SHP77 (cell line): ENCODE measurements around the gene PPIL6.
A peak's percentile ranks its signal among the peaks of the same experiment; 100 is the strongest.
"Not testable (repeated sequence)": the region's sequence is repeated elsewhere in the genome, so short reads cannot be mapped to it uniquely, and the experiment has no call there.

ENCODE experiments used
- DNase-seq, 2 experiments: peaks; one replicate each; lab custom pipeline; 2025; lab: John Stamatoyannopoulos, UW

The PPIL6 gene

DNA sequence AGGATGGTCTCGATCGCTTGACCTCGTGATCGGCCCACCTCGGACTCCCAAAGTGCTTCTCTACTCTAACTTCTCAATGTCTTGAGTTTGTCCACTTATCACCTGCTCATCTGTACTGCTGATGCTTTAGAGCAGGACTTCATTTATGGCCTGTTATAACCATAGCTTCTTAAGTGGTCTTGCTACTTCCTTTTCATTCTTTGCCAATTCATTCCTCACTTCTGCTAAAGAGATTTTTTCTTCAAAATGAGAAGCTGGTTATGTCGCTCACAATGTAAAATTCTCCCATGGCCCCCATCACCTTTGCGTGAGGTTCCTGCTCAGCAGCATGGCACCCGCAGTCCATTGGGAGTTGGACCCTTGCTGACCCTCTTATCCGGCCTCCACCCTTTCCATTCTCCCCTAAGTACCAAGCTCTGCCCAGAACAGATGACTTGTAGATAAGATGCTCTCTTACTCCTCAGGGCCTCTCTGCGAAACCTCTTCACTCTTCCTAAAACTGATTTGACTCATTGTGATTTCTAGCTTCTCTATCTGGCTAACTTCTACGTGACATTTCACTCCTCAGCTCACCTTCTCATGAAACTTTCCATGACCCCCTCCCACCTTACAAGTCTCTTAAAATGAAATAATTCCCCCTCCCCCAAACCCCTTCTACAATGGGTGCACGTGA is 44.2 kb downstream of the PPIL6 start:
- DNase-seq = no peak

GRCh38 chr6:109393886-109394281 is 46.5 kb downstream of the PPIL6 start:
- no peak for DNase-seq

DNA sequence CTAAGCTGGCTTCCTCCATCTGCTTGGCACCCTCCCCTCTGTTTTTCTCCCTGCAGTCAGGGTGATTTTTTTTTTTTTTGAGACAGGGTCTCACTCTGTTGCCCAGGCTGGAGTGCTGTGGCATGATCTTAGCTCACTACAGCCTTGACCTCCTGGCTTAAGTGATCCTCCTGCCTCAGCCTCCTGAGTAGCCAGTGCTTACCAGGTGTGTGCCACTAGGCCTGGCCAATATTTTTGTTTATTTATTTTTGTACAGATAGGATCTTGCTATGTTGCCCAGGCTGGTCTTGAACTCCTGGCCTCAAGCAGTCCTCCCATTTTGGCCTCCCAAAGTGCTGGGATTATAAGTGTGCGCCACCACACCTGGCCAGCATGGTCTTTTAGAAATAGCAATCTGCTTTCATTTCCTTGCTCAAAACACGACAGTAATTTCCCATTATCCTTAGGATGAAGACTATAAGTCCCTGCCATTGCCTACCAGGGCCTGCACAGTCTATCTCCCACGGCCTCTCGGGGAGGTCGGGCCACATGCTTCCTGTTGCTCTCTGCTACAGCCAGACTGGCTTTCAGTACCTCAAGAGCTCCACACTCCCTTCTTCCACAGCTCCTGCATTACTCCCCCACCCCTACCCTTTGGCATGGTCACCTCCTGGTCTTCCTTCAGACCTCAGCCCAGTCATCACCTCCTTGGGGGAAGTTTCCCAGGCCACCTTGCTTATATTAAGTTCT is 47.1 kb downstream of the PPIL6 start:
- no peak for DNase-seq

- DNase-seq = no peak
Measured at GRCh38 chr6:109389650-109390274, 50.7 kb downstream of the PPIL6 start.

DNA sequence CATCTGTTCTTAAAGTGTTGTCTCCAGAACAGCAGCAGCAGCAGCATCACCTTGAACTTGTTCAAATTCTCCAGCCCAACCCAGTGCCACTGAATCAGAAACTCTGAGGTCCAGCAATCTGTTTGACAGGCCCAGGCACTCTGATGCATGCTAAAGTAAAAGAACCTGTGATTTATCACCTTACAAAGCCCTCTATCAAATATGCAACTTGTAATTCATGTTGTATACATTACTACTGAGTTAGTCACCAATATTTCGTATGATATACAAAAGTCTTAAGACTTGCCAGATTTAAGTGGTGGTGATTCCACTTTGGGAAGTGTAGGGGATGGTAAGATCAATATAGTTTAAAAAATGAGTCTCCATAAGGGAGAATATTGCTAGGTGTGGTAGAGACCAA is 52.2 kb downstream of the PPIL6 start:
- no peak for DNase-seq

GRCh38 chr6:109383438-109383940 is 56.9 kb downstream of the PPIL6 start:
- no peak for DNase-seq

DNA sequence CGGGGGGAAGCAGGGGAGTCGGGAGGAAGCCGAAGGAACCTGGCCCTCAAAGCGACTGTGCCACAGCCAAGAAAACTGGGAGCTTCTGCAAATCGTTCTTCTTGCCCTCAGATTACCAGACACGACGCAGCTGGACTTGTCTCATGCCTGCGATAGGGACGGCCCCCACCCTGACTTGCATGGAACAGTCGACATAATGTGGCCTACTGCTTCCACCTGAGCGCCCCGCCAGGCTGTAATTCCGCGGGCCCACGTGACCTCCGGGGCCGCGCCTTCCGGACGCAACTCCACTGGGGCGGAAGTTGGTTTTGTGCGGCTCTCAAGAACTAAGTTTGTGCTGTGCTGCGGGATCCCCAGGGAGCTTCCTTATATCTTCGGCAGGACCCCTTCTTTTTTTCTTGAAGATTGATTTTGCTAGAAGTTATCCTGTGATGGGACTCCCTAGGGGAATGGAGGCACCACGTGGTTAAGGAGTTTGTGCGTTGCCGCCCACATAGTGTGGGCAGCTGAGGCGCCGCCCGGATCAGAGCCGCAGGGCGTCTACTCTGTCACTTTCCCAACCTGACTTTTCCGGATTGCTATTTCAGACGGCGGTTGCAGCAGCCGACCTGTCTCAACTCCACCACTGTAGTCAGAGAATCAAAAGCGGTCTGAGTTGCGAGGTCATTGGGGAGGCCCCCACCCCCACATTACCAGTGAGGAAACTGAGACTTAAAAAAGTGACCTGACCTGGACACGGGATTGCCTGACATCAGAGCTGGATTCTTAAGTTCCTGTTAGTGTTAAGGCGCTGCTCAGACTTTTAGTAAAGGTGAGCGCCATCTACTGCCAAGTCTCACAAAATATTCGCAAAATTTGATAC is 57.6 kb downstream of the PPIL6 start:
- DNase-seq = peak; percentile 88 to 90

DNA sequence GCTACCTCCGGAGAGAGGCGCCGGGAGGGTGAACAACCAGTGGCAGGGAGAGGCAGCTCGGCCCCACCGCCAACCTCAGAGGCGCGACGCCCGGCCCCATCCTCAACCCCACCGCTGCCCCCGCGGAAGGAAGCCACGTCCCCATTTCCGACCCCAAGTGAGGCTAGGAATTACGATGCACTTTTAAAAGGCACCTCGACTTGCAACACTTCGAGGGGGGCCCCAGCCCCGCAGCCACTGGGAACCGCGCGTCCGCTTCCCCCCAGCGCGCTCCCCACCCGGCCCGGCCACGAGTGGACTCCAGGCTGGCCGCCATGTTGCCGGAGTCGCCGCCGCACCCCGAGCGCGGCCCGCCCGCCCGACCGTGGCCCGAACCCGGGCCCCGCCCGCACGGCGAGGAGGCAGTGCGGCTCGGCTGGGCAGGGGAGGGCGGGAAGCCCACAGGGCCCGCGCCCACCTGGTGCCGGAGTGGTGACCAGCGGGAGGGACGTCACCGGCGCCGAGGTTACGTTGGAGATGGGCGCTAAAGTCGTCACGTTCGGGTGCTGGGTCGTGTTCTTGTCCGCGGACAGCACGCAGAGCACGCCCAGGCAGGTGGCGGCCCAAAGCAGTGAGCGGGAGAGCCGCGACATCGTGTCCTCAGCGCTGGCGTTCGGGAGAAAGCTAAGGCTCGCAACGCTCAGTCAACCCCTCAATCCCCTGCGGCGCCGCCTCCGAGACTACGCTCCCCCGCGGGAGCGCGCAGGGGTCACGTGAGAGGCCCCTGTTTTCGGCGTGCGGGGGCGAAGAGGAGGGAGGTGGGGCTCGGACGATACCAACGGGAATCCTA is 58.5 kb downstream of the PPIL6 start, which contains the start of gene CD164:
Gene CD164, minus strand, starts transcription at position 721 of the 829 bp plus-strand sequence. Its CDS starts 89 bp downstream, at position 632.
- peak; percentile 86 to 94 for DNase-seq

GRCh38 chr6:109381061-109381746 is 59.2 kb downstream of the PPIL6 start:
- DNase-seq = no peak

DNA sequence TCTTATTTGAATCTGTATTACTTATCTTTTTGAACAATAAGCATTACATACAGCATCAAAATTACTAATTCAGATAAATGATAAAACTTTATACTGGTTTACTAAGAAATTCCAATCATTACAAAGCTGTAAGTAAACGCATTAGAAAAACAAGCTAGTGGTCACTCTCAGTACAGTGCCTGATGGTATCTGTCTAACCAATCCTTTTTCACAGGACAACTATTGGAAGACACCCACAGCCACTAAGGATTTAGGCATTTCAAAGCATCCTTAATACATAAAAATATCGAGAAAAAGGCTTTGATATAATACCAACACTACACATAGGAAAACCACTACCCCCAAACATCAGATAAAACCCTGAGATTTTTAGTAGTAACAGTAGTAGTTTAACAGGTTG is 60.7 kb downstream of the PPIL6 start:
- DNase-seq = no peak

DNA sequence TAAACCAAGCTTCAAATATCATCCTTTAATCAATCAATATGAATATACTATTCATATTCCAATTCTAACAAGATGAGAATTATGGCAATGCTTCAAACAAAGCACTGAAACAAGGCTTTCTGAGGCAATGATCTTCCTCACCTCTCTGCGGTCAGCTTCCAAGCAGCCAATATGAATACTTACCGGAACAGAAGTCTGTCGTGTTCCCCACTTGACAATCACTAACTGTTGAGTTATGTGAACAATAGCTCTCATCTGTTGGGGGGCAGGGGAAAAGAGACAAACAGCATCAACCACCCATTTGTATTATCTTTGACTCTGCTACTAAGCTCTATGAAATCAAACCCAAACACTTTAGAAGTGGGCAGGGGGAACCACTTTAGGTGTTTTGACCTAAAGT is 62.7 kb downstream of the PPIL6 start:
- DNase-seq = no peak

DNA sequence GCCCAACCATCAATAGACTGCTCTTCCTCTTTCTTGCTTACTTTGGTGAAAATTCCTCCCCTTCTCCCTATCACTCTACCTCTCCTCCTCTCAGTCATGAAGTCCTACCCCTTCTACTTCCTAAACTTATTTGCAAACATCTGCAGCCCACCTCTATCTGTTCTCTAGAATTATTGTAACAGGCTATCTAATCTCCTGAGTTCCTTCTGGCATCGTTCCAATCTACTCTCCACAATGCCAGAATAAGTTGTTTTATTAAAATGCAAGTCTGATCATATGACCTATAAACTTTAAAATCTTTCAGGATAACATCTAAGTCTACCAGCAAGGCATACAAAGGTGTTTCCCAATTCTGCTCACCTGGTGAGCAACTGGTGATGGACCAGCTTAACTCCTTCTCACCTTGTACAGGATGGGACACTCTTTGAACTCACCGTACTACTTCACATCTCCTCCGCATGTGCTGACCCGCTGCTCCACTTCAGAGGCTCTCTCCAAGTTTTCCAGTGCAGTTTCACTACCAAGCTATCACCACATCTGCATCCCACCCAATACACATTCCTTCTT is 66.0 kb downstream of the PPIL6 start:
- DNase-seq = no peak

DNA sequence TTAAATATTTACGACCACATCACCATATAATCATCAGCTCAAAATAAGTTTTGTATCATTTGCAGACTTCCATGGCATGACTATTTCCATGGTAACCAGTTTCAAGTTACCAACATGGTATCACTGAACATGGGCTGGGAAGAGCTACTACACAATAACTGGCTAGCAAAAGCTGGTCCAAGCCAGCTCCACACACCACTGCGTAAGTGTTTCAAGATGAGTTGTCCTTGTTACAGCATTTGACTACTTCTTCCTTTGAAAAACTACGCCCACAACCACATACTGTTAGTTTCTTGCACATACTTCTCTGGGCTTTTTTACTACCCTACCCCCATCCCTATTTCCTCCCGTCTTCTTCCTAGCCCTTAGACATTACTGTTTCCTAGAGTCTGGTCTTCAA is 66.7 kb downstream of the PPIL6 start:
- DNase-seq = no peak

DNA sequence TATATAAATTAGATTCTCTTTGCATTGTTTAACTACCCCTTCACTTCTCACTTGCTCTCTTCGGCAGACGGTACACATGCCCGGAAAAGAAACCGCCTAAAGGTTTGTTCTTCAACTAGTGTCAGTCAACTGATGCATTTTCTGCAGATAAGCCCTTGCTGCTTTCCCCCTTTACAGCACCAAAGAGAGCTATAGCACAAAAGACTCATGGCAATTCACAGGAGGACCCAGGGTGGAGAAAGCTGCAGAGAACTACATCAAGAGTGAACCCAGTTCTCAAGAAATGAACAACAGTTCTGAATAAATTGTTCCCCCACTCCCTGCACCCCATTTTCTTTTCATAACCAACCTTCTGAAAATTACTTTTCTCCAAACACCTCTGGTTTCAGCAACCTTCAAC is 67.1 kb downstream of the PPIL6 start:
- DNase-seq = no peak

GRCh38 chr6:109372130-109372529 is 68.3 kb downstream of the PPIL6 start:
- no peak for DNase-seq

DNA sequence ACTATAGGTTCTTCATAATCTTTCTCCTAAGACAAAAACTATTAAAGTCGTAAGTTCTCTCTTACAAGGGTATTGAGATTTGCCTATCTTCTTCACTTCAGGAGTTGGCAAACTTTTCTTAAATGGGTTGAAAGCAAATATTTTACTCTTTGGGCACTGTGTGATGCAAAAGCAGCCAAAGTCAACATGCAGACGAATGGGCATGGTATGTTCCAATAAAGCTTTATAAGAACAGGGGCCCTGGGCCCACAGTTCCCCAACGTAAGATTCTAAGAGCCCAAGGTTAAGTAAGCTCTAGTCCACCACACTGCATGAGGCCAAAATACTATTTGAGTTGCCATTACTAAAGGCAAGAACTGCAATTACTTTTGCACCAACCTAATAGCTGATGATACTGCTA is 69.6 kb downstream of the PPIL6 start:
- DNase-seq = no peak

GRCh38 chr6:109370336-109370735 is 70.1 kb downstream of the PPIL6 start:
- DNase-seq = no peak

DNA sequence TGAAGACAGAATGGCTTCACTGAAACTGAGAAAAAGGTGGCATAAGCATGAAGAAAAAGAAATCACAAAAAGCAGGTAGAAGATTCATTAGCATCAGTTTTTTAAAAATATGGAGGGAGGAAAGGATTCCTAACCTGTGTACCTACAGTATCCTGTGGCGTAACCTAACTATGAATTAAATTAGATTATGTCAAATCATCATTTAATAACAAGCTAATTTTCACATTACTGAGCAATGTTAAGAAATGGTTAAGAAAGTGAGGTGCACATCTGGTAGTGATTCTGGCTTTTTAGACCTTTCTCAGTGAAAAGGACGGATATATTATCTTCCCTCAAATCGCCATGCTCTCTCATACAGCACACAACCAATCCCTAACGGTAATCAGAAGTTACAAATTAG is 70.7 kb downstream of the PPIL6 start:
- no peak for DNase-seq

GRCh38 chr6:109364382-109365078 is 75.9 kb downstream of the PPIL6 start:
- not testable (repeated sequence) for DNase-seq

- DNase-seq = no peak
Measured at GRCh38 chr6:109363753-109364152, 76.7 kb downstream of the PPIL6 start.
